A673 (cell line): Measurements from ENCODE around the gene C11orf16.

Experiments used
- EZH2 ChIP-seq: fragments of 200-600 bp; sonication (generic); IDR thresholded peaks from 2 replicates; pipeline ENCODE4 v1.6.1; 2017; ENCODE audit warnings: borderline replicate concordance, low read depth, mild to moderate bottlenecking, mixed read lengths, antibody characterized with exemption, low read length; ENCODE audit not compliant: poor library complexity, severe bottlenecking
- TF ChIP-seq, protein P1 (sequence below): fragments of 300-800, 200-600 bp; sonication (generic); conservative IDR thresholded peaks from 2 replicates; pipeline ENCODE4 v1.5.1; 2017; ENCODE audit warnings: low read depth, mild to moderate bottlenecking, antibody characterized with exemption, low read length, moderate library complexity, mixed read lengths

DNA sequence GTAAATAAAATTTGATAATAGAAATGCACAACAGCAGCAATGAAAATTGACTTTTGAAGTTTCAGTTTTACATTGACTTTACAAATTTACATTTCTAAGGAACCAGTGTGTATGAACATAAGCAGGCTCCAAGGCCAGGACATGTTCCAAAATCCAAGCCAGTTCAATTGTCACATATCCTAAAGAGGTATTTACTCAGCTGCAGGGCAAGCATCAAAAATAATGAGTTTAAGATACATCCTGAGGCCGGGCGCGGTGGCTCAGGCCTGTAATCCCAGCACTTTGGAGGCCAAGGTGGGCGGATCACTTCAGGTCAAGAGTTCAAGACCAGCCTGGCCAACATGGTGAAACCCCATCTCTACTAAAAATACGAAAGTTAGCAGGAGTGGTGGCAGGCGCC is 60.8 kb downstream of the C11orf16 start:
- TF ChIP-seq, protein P1, sequence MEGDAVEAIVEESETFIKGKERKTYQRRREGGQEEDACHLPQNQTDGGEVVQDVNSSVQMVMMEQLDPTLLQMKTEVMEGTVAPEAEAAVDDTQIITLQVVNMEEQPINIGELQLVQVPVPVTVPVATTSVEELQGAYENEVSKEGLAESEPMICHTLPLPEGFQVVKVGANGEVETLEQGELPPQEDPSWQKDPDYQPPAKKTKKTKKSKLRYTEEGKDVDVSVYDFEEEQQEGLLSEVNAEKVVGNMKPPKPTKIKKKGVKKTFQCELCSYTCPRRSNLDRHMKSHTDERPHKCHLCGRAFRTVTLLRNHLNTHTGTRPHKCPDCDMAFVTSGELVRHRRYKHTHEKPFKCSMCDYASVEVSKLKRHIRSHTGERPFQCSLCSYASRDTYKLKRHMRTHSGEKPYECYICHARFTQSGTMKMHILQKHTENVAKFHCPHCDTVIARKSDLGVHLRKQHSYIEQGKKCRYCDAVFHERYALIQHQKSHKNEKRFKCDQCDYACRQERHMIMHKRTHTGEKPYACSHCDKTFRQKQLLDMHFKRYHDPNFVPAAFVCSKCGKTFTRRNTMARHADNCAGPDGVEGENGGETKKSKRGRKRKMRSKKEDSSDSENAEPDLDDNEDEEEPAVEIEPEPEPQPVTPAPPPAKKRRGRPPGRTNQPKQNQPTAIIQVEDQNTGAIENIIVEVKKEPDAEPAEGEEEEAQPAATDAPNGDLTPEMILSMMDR, result no peak
- TF ChIP-seq EZH2, result no peak
